CD4-positive, CD25-positive, alpha-beta regulatory T cell (primary cell): ENCODE measurements around the gene ATRNL1. TPM values are rescaled to one million over a fixed set of nuclear protein-coding genes. Genes with fewer than 3 reads are reported as not detected.

Experiments used
- ATAC-seq, 2 donors: fragments of 150-1000 bp; cut with Tn5 transposase; one replicate each; pipeline ENCODE4 v1.10.0; 2021; ENCODE audit warnings: low read depth in 2 of 2, moderate number of reproducible peaks in 2 of 2, moderate library complexity in 1 of 2
- DNase-seq, 3 donors: peaks; one replicate each; pipeline versions ENCODE4 v3.0.0 to v3.0.0-alpha.2; 2012 to 2022; ENCODE audit warnings: mixed read lengths in 1 of 3
- H3K27ac ChIP-seq: one replicate; pipeline ENCODE4 v1.7.0; 2013; ENCODE audit warnings: mild to moderate bottlenecking, low read length; ENCODE audit not compliant: insufficient read depth, poor library complexity, severe bottlenecking
- H3K27me3 ChIP-seq: one replicate; pipeline ENCODE4 v1.7.0; 2013; ENCODE audit warnings: low read length; ENCODE audit not compliant: control insufficient read depth, insufficient read depth
- H3K36me3 ChIP-seq: one replicate; pipeline ENCODE4 v1.7.0; 2013; ENCODE audit warnings: mild to moderate bottlenecking, low read length, moderate library complexity; ENCODE audit not compliant: control insufficient read depth, insufficient read depth
- H3K4me1 ChIP-seq: 2 replicates; pipeline ENCODE4 v1.7.0; 2013; ENCODE audit warnings: mild to moderate bottlenecking, low read length; ENCODE audit not compliant: insufficient read depth, control insufficient read depth, poor library complexity, severe bottlenecking
- H3K4me3 ChIP-seq: one replicate; pipeline ENCODE4 v1.7.0; 2013; ENCODE audit warnings: low read depth, mild to moderate bottlenecking, low read length, moderate library complexity
- H3K9me3 ChIP-seq, 2 experiments: 1 replicate in 1 of 2; 2 replicates in 1 of 2; pipeline ENCODE4 v1.7.0; 2013; ENCODE audit warnings: low read length in 2 of 2, mild to moderate bottlenecking in 1 of 2, moderate library complexity in 1 of 2; ENCODE audit not compliant: control insufficient read depth in 2 of 2
- H3K27ac Mint-ChIP-seq, 3 donors: one replicate each; pipeline ENCODE4 v1.8.0; 2020 to 2022; ENCODE audit warnings: mild to moderate bottlenecking in 3 of 3, mixed read lengths in 3 of 3, moderate library complexity in 2 of 3
- H3K27me3 Mint-ChIP-seq: one replicate; pipeline ENCODE4 v1.8.0; 2022; ENCODE audit warnings: mild to moderate bottlenecking, mixed read lengths
- H3K36me3 Mint-ChIP-seq: one replicate; pipeline ENCODE4 v1.8.0; 2020; ENCODE audit warnings: mixed read lengths
- H3K4me1 Mint-ChIP-seq, 4 donors: one replicate each; pipeline ENCODE4 v1.8.0; 2020 to 2022; ENCODE audit warnings: mixed read lengths in 4 of 4, mild to moderate bottlenecking in 1 of 4
- H3K4me3 Mint-ChIP-seq, 4 donors: one replicate each; pipeline ENCODE4 v1.8.0; 2020 to 2022; ENCODE audit warnings: mild to moderate bottlenecking in 4 of 4, mixed read lengths in 4 of 4, moderate library complexity in 3 of 4
- H3K9me3 Mint-ChIP-seq, 7 donors: one replicate each; pipeline ENCODE4 v1.8.0; 2020 to 2022; ENCODE audit warnings: mixed read lengths in 7 of 7, mild to moderate bottlenecking in 3 of 7, moderate library complexity in 2 of 7
- polyA plus RNA-seq, 4 donors: library from polyadenylated mRNA; unstranded; fragments of 300-500 nt; fragmentation: Illumina TruSeq; gene quantifications; one replicate each; pipeline ENCODE4 v1.2.3, GENCODE V29; 2021
- total RNA-seq: library from RNA; stranded (reverse); gene quantifications from one replicate; pipeline ENCODE4 v1.2.3, GENCODE V29; 2022

ATRNL1 gene
- total and polyA plus RNA-seq, 5 donors from 2014 or later, result not detected

GRCh38 chr10:115107830-115108229 is 14.7 kb downstream of the ATRNL1 start:
- ATAC-seq, result no peak
- H3K4me3 ChIP-seq, result no peak overlapping the region
- peaks cover 0 to 13% (median 7%) of the 10 kb centered on the region in 7 donors for H3K9me3 Mint-ChIP-seq
- H3K36me3 Mint-ChIP-seq, result no peaks in the 10 kb centered on the region
- no peak overlapping the region for H3K27ac ChIP-seq
- H3K27ac Mint-ChIP-seq, result no peak overlapping the region
- H3K9me3 ChIP-seq, result no peaks in the 10 kb centered on the region
- H3K4me3 Mint-ChIP-seq, result no peak overlapping the region
- H3K27me3 ChIP-seq, result no peaks in the 10 kb centered on the region
- no peaks in the 10 kb centered on the region for H3K4me1 Mint-ChIP-seq
- H3K4me1 ChIP-seq, result no peaks in the 10 kb centered on the region
- no peak for DNase-seq
- H3K36me3 ChIP-seq, result no peaks in the 10 kb centered on the region
- peaks cover 18% of the 10 kb centered on the region for H3K27me3 Mint-ChIP-seq

- Mint-ChIP-seq H3K4me3 (no peak overlapping the region), H3K27me3 (peaks cover 5% of the 10 kb centered on the region), H3K9me3 (peaks cover 0 to 3% (median 0%) of the 10 kb centered on the region in 7 donors), H3K4me1 (no peaks in the 10 kb centered on the region), H3K36me3 (no peaks in the 10 kb centered on the region), H3K27ac (no peak overlapping the region)
- Histone ChIP-seq H3K27ac (no peak overlapping the region), H3K36me3 (no peaks in the 10 kb centered on the region), H3K27me3 (peaks cover 8% of the 10 kb centered on the region), H3K9me3 (no peaks in the 10 kb centered on the region), H3K4me1 (no peaks in the 10 kb centered on the region), H3K4me3 (no peak overlapping the region)
- ATAC-seq (no peak), DNase-seq (no peak)
Measured at GRCh38 chr10:115117301-115117700, 24.1 kb downstream of the ATRNL1 start.

- Histone ChIP-seq H3K9me3 (no peaks in the 10 kb centered on the region), H3K36me3 (no peaks in the 10 kb centered on the region), H3K27ac (no peak overlapping the region), H3K4me1 (no peaks in the 10 kb centered on the region), H3K4me3 (no peak overlapping the region), H3K27me3 (peaks cover 10% of the 10 kb centered on the region)
- ATAC-seq, result no peak
- Mint-ChIP-seq H3K27me3 (no peaks in the 10 kb centered on the region), H3K27ac (no peak overlapping the region), H3K4me3 (no peak overlapping the region), H3K9me3 (no peaks in the 10 kb centered on the region), H3K36me3 (no peaks in the 10 kb centered on the region), H3K4me1 (no peaks in the 10 kb centered on the region)
- DNase-seq, result no peak
Measured at GRCh38 chr10:115118346-115118745, 25.2 kb downstream of the ATRNL1 start.

- Histone ChIP-seq H3K27ac (no peak overlapping the region), H3K27me3 (peaks cover 2% of the 10 kb centered on the region), H3K4me3 (no peak overlapping the region), H3K9me3 (no peaks in the 10 kb centered on the region), H3K36me3 (no peaks in the 10 kb centered on the region), H3K4me1 (no peaks in the 10 kb centered on the region)
- Mint-ChIP-seq H3K27me3 (peaks cover 5% of the 10 kb centered on the region), H3K4me3 (no peak overlapping the region), H3K27ac (no peak overlapping the region), H3K9me3 (no peaks in the 10 kb centered on the region), H3K36me3 (no peaks in the 10 kb centered on the region), H3K4me1 (no peaks in the 10 kb centered on the region)
- DNase-seq, result no peak
- ATAC-seq, result no peak
Measured at GRCh38 chr10:115125505-115125904, 32.3 kb downstream of the ATRNL1 start.

GRCh38 chr10:115129752-115130151 is 36.6 kb downstream of the ATRNL1 start:
- Mint-ChIP-seq H3K36me3 (no peaks in the 10 kb centered on the region), H3K27ac (no peak overlapping the region), H3K4me3 (no peak overlapping the region), H3K4me1 (no peaks in the 10 kb centered on the region), H3K27me3 (peaks cover 12% of the 10 kb centered on the region), H3K9me3 (no peaks in the 10 kb centered on the region)
- H3K27me3 ChIP-seq, result no peaks in the 10 kb centered on the region
- H3K36me3 ChIP-seq, result no peaks in the 10 kb centered on the region
- no peak overlapping the region for H3K4me3 ChIP-seq
- DNase-seq, result peak in 2 of 3 donors; percentile 16 to 55
- no peak for ATAC-seq
- H3K9me3 ChIP-seq, result no peaks in the 10 kb centered on the region
- H3K27ac ChIP-seq, result no peak overlapping the region
- no peaks in the 10 kb centered on the region for H3K4me1 ChIP-seq

GRCh38 chr10:115136616-115137015 is 43.5 kb downstream of the ATRNL1 start:
- Mint-ChIP-seq H3K36me3 (no peaks in the 10 kb centered on the region), H3K4me3 (no peak overlapping the region), H3K27ac (no peak overlapping the region), H3K9me3 (peaks cover 0 to 6% (median 0%) of the 10 kb centered on the region in 7 donors), H3K4me1 (no peaks in the 10 kb centered on the region), H3K27me3 (peaks cover 7% of the 10 kb centered on the region)
- H3K4me3 ChIP-seq, result no peak overlapping the region
- H3K9me3 ChIP-seq, result no peaks in the 10 kb centered on the region
- DNase-seq (no peak), ATAC-seq (no peak)
- H3K27ac ChIP-seq, result no peak overlapping the region
- H3K27me3 ChIP-seq, result peaks cover 3% of the 10 kb centered on the region
- H3K4me1 ChIP-seq, result no peaks in the 10 kb centered on the region
- no peaks in the 10 kb centered on the region for H3K36me3 ChIP-seq

- Histone ChIP-seq H3K9me3 (no peaks in the 10 kb centered on the region), H3K4me3 (no peak overlapping the region), H3K27ac (no peak overlapping the region), H3K27me3 (peaks cover 3% of the 10 kb centered on the region), H3K4me1 (no peaks in the 10 kb centered on the region), H3K36me3 (no peaks in the 10 kb centered on the region)
- ATAC-seq (no peak), DNase-seq (peak in 1 of 3 donors; percentile 6)
- Mint-ChIP-seq H3K9me3 (peaks cover 0 to 5% (median 2%) of the 10 kb centered on the region in 7 donors), H3K27ac (no peak overlapping the region), H3K27me3 (peaks cover 10% of the 10 kb centered on the region), H3K4me1 (no peaks in the 10 kb centered on the region), H3K36me3 (no peaks in the 10 kb centered on the region), H3K4me3 (no peak overlapping the region)
Measured at GRCh38 chr10:115141254-115141653, 48.1 kb downstream of the ATRNL1 start.

GRCh38 chr10:115157357-115157756 is 64.2 kb downstream of the ATRNL1 start:
- no peaks in the 10 kb centered on the region for H3K9me3 ChIP-seq
- no peaks in the 10 kb centered on the region for H3K4me1 Mint-ChIP-seq
- H3K27ac ChIP-seq, result no peak overlapping the region
- DNase-seq, result no peak
- H3K27me3 Mint-ChIP-seq, result peaks cover 21% of the 10 kb centered on the region
- H3K4me1 ChIP-seq, result no peaks in the 10 kb centered on the region
- no peak for ATAC-seq
- H3K27me3 ChIP-seq, result no peaks in the 10 kb centered on the region
- no peaks in the 10 kb centered on the region for H3K36me3 Mint-ChIP-seq
- H3K4me3 Mint-ChIP-seq, result no peak overlapping the region
- H3K27ac Mint-ChIP-seq, result no peak overlapping the region
- no peak overlapping the region for H3K4me3 ChIP-seq
- peaks cover 0 to 5% (median 0%) of the 10 kb centered on the region in 7 donors for H3K9me3 Mint-ChIP-seq
- no peaks in the 10 kb centered on the region for H3K36me3 ChIP-seq
